ENCODE results near the gene FAM174C.

Gene FAM174C

GRCh38 chr19:1272423-1273262 is 2.7 kb upstream of the FAM174C start:
- in situ Hi-C loops (cut with HindIII; ENCODE audit: low sequenced_read_pairs), result no loop called here

- in situ Hi-C loops (cut with HindIII; ENCODE audit: low sequenced_read_pairs), result no loop called here
Measured at GRCh38 chr19:1273263-1274041, 1.9 kb upstream of the FAM174C start.

GRCh38 chr19:1274081-1274851 is 1.1 kb upstream of the FAM174C start:
- in situ Hi-C loops (cut with HindIII; ENCODE audit: low sequenced_read_pairs), result no loop called here

- in situ Hi-C loops (cut with HindIII; ENCODE audit: low sequenced_read_pairs), result no loop called here
Measured at GRCh38 chr19:1274852-1275259, 474 bp upstream of the FAM174C start.

GRCh38 chr19:1275976-1276627 is 772 bp downstream of the FAM174C start:
- in situ Hi-C loops (cut with HindIII; ENCODE audit: low sequenced_read_pairs), result no loop called here

- in situ Hi-C loops (cut with HindIII; ENCODE audit: low sequenced_read_pairs), result no loop called here
Measured at GRCh38 chr19:1276628-1277022, 1.3 kb downstream of the FAM174C start.

GRCh38 chr19:1277061-1277460 is 1.7 kb downstream of the FAM174C start:
- in situ Hi-C loops (cut with HindIII; ENCODE audit: low sequenced_read_pairs), result no loop called here

- in situ Hi-C loops (cut with HindIII; ENCODE audit: low sequenced_read_pairs), result no loop called here
Measured at GRCh38 chr19:1278074-1278473, 2.7 kb downstream of the FAM174C start.

GRCh38 chr19:1278713-1279660 is 3.7 kb downstream of the FAM174C start:
- in situ Hi-C loops (cut with HindIII; ENCODE audit: low sequenced_read_pairs), result no loop called here

GRCh38 chr19:1279782-1280341 is 4.5 kb downstream of the FAM174C start:
- in situ Hi-C loops (cut with HindIII; ENCODE audit: low sequenced_read_pairs), result no loop called here

GRCh38 chr19:1280636-1281568 is 5.6 kb downstream of the FAM174C start:
- in situ Hi-C loops (cut with HindIII; ENCODE audit: low sequenced_read_pairs), result no loop called here

GRCh38 chr19:1281569-1282287 is 6.4 kb downstream of the FAM174C start:
- in situ Hi-C loops (cut with HindIII; ENCODE audit: low sequenced_read_pairs), result no loop called here

GRCh38 chr19:1282588-1283206 is 7.4 kb downstream of the FAM174C start:
- in situ Hi-C loops (cut with HindIII; ENCODE audit: low sequenced_read_pairs), result no loop called here

GRCh38 chr19:1283207-1283916 is 8.0 kb downstream of the FAM174C start:
- in situ Hi-C loops (cut with HindIII; ENCODE audit: low sequenced_read_pairs), result no loop called here

GRCh38 chr19:1283917-1284292 is 8.6 kb downstream of the FAM174C start:
- in situ Hi-C loops (cut with HindIII; ENCODE audit: low sequenced_read_pairs), result no loop called here

GRCh38 chr19:1284293-1284978 is 9.1 kb downstream of the FAM174C start:
- in situ Hi-C loops (cut with HindIII; ENCODE audit: low sequenced_read_pairs), result no loop called here
